ENCODE data around the gene PPP1R13B. TPM values are rescaled to one million over a fixed set of nuclear protein-coding genes. Genes with fewer than 3 reads are reported as not detected.

Gene PPP1R13B
- total RNA-seq, 1 donor from 2014 or later = 7.3 TPM

GRCh38 chr14:103706551-103707328 lies 140.6 kb downstream of the PPP1R13B start:
- H3K36me3 ChIP-seq (ENCODE audit: control insufficient read depth, insufficient read depth, low read length) = peaks cover 4% of the 10 kb centered on the region
- no peaks in the 10 kb centered on the region for H3K27me3 ChIP-seq (ENCODE audit: control insufficient read depth, insufficient read depth, low read length)
- no peak overlapping the region for H3K4me3 ChIP-seq (ENCODE audit: low read depth, low read length)
- no peak for TF ChIP-seq CTCF (IDR thresholded peaks at IDR 0.05; ENCODE audit: insufficient read depth, low read length, poor library complexity, severe bottlenecking)
- no peak for DNase-seq (ENCODE audit: low read depth)

GRCh38 chr14:103705504-103706284 lies 141.7 kb downstream of the PPP1R13B start:
- H3K27me3 ChIP-seq (ENCODE audit: control insufficient read depth, insufficient read depth, low read length) = no peaks in the 10 kb centered on the region
- DNase-seq (ENCODE audit: low read depth) = no peak
- TF ChIP-seq CTCF (IDR thresholded peaks at IDR 0.05; ENCODE audit: insufficient read depth, low read length, poor library complexity, severe bottlenecking) = no peak
- H3K4me3 ChIP-seq (ENCODE audit: low read depth, low read length) = no peak overlapping the region
- H3K36me3 ChIP-seq (ENCODE audit: control insufficient read depth, insufficient read depth, low read length) = peaks cover 4% of the 10 kb centered on the region

GRCh38 chr14:103705118-103705503 lies 142.3 kb downstream of the PPP1R13B start:
- no peak for TF ChIP-seq CTCF (IDR thresholded peaks at IDR 0.05; ENCODE audit: insufficient read depth, low read length, poor library complexity, severe bottlenecking)
- Histone ChIP-seq H3K36me3 (ENCODE audit: control insufficient read depth, insufficient read depth, low read length) (peaks cover 6% of the 10 kb centered on the region), H3K4me3 (ENCODE audit: low read depth, low read length) (no peak overlapping the region), H3K27me3 (ENCODE audit: control insufficient read depth, insufficient read depth, low read length) (no peaks in the 10 kb centered on the region)
- DNase-seq (ENCODE audit: low read depth) = no peak

- H3K27me3 ChIP-seq (ENCODE audit: control insufficient read depth, insufficient read depth, low read length) = no peaks in the 10 kb centered on the region
- H3K4me3 ChIP-seq (ENCODE audit: low read depth, low read length) = no peak overlapping the region
- TF ChIP-seq CTCF (IDR thresholded peaks at IDR 0.05; ENCODE audit: insufficient read depth, low read length, poor library complexity, severe bottlenecking) = no peak
- no peak for DNase-seq (ENCODE audit: low read depth)
- peaks cover 6% of the 10 kb centered on the region for H3K36me3 ChIP-seq (ENCODE audit: control insufficient read depth, insufficient read depth, low read length)
These were observed 142.7 kb downstream of the PPP1R13B start for GRCh38 chr14:103704708-103705107.

GRCh38 chr14:103703433-103704385 lies 143.7 kb downstream of the PPP1R13B start:
- peaks cover 6% of the 10 kb centered on the region for H3K36me3 ChIP-seq (ENCODE audit: control insufficient read depth, insufficient read depth, low read length)
- TF ChIP-seq CTCF (IDR thresholded peaks at IDR 0.05; ENCODE audit: insufficient read depth, low read length, poor library complexity, severe bottlenecking) = no peak
- no peak for DNase-seq (ENCODE audit: low read depth)
- H3K4me3 ChIP-seq (ENCODE audit: low read depth, low read length) = no peak overlapping the region
- no peaks in the 10 kb centered on the region for H3K27me3 ChIP-seq (ENCODE audit: control insufficient read depth, insufficient read depth, low read length)

All from kidney epithelial cell (primary cell).